IMR-90 (cell line): Measurements from ENCODE around the gene NABP1. TPM values are rescaled to one million over a fixed set of nuclear protein-coding genes. Genes with fewer than 3 reads are reported as not detected.

Experiments
- ATAC-seq: fragments of 200-7000 bp; cut with Tn5 transposase; 2 replicates; pipeline ENCODE4 v1.9.1; 2020; ENCODE audit warnings: low read depth, mild to moderate bottlenecking, moderate library complexity
- BruUV-seq: library from RNA; stranded (reverse); fragments of 400-500 nt; replicated peaks from 2 replicates; lab custom pipeline; 2021; lab: Mats Ljungman, UMichigan
- CTCF ChIA-PET: fragments of 300-600 bp; formaldehyde crosslinking; extraction: SDS; loops from one replicate; lab custom pipeline; 2021; ENCODE audit warnings: antibody characterized with exemption; lab: Yijun Ruan, JAX
- POLR2A ChIA-PET: fragments of 300-600 bp; sonication (Branson Sonifier 250); formaldehyde crosslinking; loops from one replicate; lab custom pipeline; 2022; ENCODE audit warnings: antibody characterized with exemption; ENCODE audit not compliant: unreplicated experiment; lab: Charles Lee
- DNase-seq: peaks from one replicate; pipeline ENCODE4 v3.0.0; 2013
- H2AFZ ChIP-seq: replicated peaks from 2 replicates; pipeline ENCODE3; 2013; ENCODE audit warnings: low read length, mild to moderate bottlenecking; ENCODE audit not compliant: poor library complexity
- H2AK5ac ChIP-seq: 2 replicates; pipeline ENCODE4 v1.6.1; 2013; ENCODE audit warnings: low read depth, low read length, inconsistent platforms
- H2AK9ac ChIP-seq: replicated peaks from 2 replicates; pipeline ENCODE3; 2013; ENCODE audit warnings: mild to moderate bottlenecking, low read depth, low read length, moderate library complexity; ENCODE audit not compliant: poor library complexity
- H2BK120ac ChIP-seq: 2 replicates; pipeline ENCODE4 v1.6.1; 2013; ENCODE audit warnings: low read depth, low read length, inconsistent platforms
- H2BK15ac ChIP-seq: 3 replicates; pipeline ENCODE4 v1.6.1; 2013; ENCODE audit warnings: low read depth, low read length, inconsistent platforms
- H2BK20ac ChIP-seq: 2 replicates; pipeline ENCODE4 v1.6.1; 2013; ENCODE audit warnings: low read depth, mild to moderate bottlenecking, inconsistent platforms, low read length, moderate library complexity
- H2BK5ac ChIP-seq: 2 replicates; pipeline ENCODE4 v1.6.1; 2013; ENCODE audit warnings: mild to moderate bottlenecking, low read depth, low read length, inconsistent platforms; ENCODE audit not compliant: poor library complexity, severe bottlenecking
- H3K14ac ChIP-seq: replicated peaks from 2 replicates; pipeline ENCODE4 v1.6.1; 2013; ENCODE audit warnings: low read depth, low read length, inconsistent platforms
- H3K18ac ChIP-seq: 2 replicates; pipeline ENCODE4 v1.6.1; 2013; ENCODE audit warnings: low read depth, low read length, control low read depth
- H3K23ac ChIP-seq: 2 replicates; pipeline ENCODE4 v1.6.1; 2013; ENCODE audit warnings: low read depth, low read length, inconsistent platforms
- H3K27ac ChIP-seq: 2 replicates; pipeline ENCODE4 v1.5.1; 2013; ENCODE audit warnings: mild to moderate bottlenecking, control low read depth, low read length; ENCODE audit not compliant: insufficient read depth
- H3K27me3 ChIP-seq: 2 replicates; pipeline ENCODE4 v1.6.1; 2013; ENCODE audit warnings: low read length; ENCODE audit not compliant: control insufficient read depth, insufficient read depth
- H3K36me3 ChIP-seq: 2 replicates; pipeline ENCODE4 v1.6.1; 2013; ENCODE audit warnings: low read length, mixed read lengths; ENCODE audit not compliant: control insufficient read depth, insufficient read depth
- H3K4ac ChIP-seq: 2 replicates; pipeline ENCODE4 v1.6.1; 2013; ENCODE audit warnings: low read depth, low read length, inconsistent platforms
- H3K4me1 ChIP-seq: 2 replicates; pipeline ENCODE4 v1.6.1; 2013; ENCODE audit warnings: low read length, mixed read lengths; ENCODE audit not compliant: control insufficient read depth, insufficient read depth
- H3K4me2 ChIP-seq: 2 replicates; pipeline ENCODE4 v1.6.1; 2013; ENCODE audit warnings: low read depth, mild to moderate bottlenecking, control low read depth, low read length, moderate library complexity
- H3K4me3 ChIP-seq: 2 replicates; pipeline ENCODE4 v1.5.1; 2013; ENCODE audit warnings: low read depth, mild to moderate bottlenecking, control low read depth, low read length, moderate library complexity; ENCODE audit not compliant: insufficient read depth
- H3K56ac ChIP-seq: 2 replicates; pipeline ENCODE4 v1.6.1; 2013; ENCODE audit warnings: low read length, inconsistent platforms; ENCODE audit not compliant: insufficient read depth; ENCODE audit errors: extremely low read depth
- H3K79me1 ChIP-seq, 2 experiments: 2 replicates each; pipeline ENCODE4 v1.6.1; 2013; ENCODE audit warnings: low read length in 2 of 2, inconsistent platforms in 1 of 2, low read depth in 1 of 2
- H3K9ac ChIP-seq: 2 replicates; pipeline ENCODE4 v1.6.1; 2013; ENCODE audit warnings: low read depth, low read length, control low read depth
- H3K9me1 ChIP-seq: 2 replicates; pipeline ENCODE4 v1.6.1; 2013; ENCODE audit warnings: low read length, inconsistent platforms; ENCODE audit not compliant: insufficient read depth
- H3K9me3 ChIP-seq: 2 replicates; pipeline ENCODE4 v1.6.1; 2013; ENCODE audit warnings: low read length; ENCODE audit not compliant: control insufficient read depth, insufficient read depth
- H4K20me1 ChIP-seq: 2 replicates; pipeline ENCODE4 v1.6.1; 2013; ENCODE audit warnings: low read length, inconsistent platforms; ENCODE audit not compliant: insufficient read depth
- H4K5ac ChIP-seq: 2 replicates; pipeline ENCODE4 v1.6.1; 2013; ENCODE audit warnings: mild to moderate bottlenecking, low read depth, low read length, control low read depth
- H4K8ac ChIP-seq, 2 experiments: 2 replicates each; pipeline ENCODE4 v1.6.1; 2013; ENCODE audit warnings: low read depth in 2 of 2, low read length in 2 of 2, control low read depth in 1 of 2, inconsistent platforms in 1 of 2
- H4K91ac ChIP-seq: 2 replicates; pipeline ENCODE4 v1.6.1; 2013; ENCODE audit warnings: low read depth, low read length, inconsistent platforms; ENCODE audit not compliant: insufficient read depth
- FOS ChIP-seq: fragments of 150-350 bp; IDR thresholded peaks from 2 replicates; pipeline ENCODE4 v1.6.1; 2016; ENCODE audit warnings: low read depth, low read length
- MAFK ChIP-seq: IDR thresholded peaks from 2 replicates; pipeline ENCODE4 v1.6.1; 2012; ENCODE audit warnings: low read depth, low read length, improper control_type of control experiment
- MAZ ChIP-seq: IDR thresholded peaks from 2 replicates; pipeline ENCODE4 v1.6.1; 2012; ENCODE audit warnings: low read depth, mild to moderate bottlenecking, low read length, improper control_type of control experiment, moderate library complexity, borderline replicate concordance
- NFE2L2 ChIP-seq: fragments of 150-350 bp; IDR thresholded peaks from 2 replicates; pipeline ENCODE4 v1.6.1; 2016; ENCODE audit warnings: low read depth, mild to moderate bottlenecking, low read length
- RAD21 ChIP-seq: IDR thresholded peaks from 2 replicates; pipeline ENCODE4 v1.6.1; 2012; ENCODE audit warnings: low read length, improper control_type of control experiment
- WGBS, 2 experiments: methylation state at CpG; one replicate each; pipeline versions ENCODE4 v1.1.5 to v1.1.7; 2013; ENCODE audit warnings: missing lambda C conversion rate in 2 of 2; ENCODE audit not compliant: insufficient read length in 1 of 2; ENCODE audit errors: extremely low coverage in 2 of 2; 5-methylcytosine and 5-hydroxymethylcytosine counted together
- dilution Hi-C: fragments of 300-500 bp; cut with HindIII; formaldehyde crosslinking; loops from one replicate; pipeline ENCODE4 v1.14.3; 2018; ENCODE audit warnings: low sequenced_read_pairs; ENCODE audit not compliant: unreplicated experiment
- in situ Hi-C: fragments of 300-500 bp; cut with MboI; formaldehyde crosslinking; loops from 3 replicates; pipeline ENCODE4 v1.14.3; 2019; ENCODE audit warnings: low sequenced_read_pairs, inconsistent platforms, mixed read lengths
- intact Hi-C: fragments of 100-400 bp; cut with micrococcal nuclease; formaldehyde crosslinking; loops from 2 replicates; pipeline ENCODE4 v1.10.0; 2022
- polyA plus RNA-seq, 3 experiments: library from polyadenylated mRNA; depleted of rRNA; stranded (reverse); fragments of >200 nt; gene quantifications; 2 replicates each; pipeline ENCODE4 v1.2.3, GENCODE V29; 2012; ENCODE audit warnings: low replicate concordance in 1 of 3
- total RNA-seq: library from RNA; depleted of rRNA; stranded (reverse); fragments of >200 nt; gene quantifications from 2 replicates; pipeline ENCODE4 v1.2.3, GENCODE V29; 2012

The NABP1 gene
- total and polyA plus RNA-seq, 2 of the 4 experiments (the other 2 are of a cell fraction): 57.7 to 73.3 TPM

DNA sequence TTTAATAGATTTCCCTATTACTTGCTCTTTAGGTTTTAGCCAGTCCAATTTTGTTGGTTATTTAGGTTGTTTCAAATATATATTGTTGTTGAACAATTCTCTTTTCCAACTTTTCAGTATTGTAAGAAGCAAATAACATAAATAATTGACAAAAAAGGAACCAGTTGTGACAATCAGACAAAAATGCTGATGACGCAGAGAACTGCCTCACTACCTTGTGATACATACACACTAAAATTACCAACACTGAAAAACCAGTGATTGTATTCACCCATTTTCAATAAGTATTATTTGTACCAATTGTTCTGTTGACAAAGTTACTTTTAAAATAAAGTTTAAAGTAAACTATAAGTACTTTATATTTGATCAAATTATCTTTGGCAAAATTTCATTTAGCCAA is 43.1 kb upstream of the NABP1 start:
- peak overlapping the region; percentile 92 for H3K56ac ChIP-seq
- peak overlapping the region; percentile 11; the same call in 1 of the 2 replicates for H4K5ac ChIP-seq
- no peak overlapping the region for H3K4me3 ChIP-seq
- no peaks in the 10 kb centered on the region for H3K27me3 ChIP-seq
- H3K4me2 ChIP-seq: no peak overlapping the region
- peak overlapping the region; percentile 23; the same call in 1 of the 2 replicates for H3K14ac ChIP-seq
- no peaks in the 10 kb centered on the region for H3K9me3 ChIP-seq
- peak overlapping the region; percentile 92 for H2BK20ac ChIP-seq
- no CpG with 5 or more reads among the region's 1 CpG for WGBS, 2 experiments
- H3K9ac ChIP-seq: no peak overlapping the region
- in situ Hi-C loops (no loop called here), dilution Hi-C loops (no loop called here), intact Hi-C loops (loop anchor here (1.0 kb wide), 1 partner anchor 43 kb away; no protein-coding TSS in a partner anchor)
- H2AFZ ChIP-seq: no peak overlapping the region
- DNase-seq (no peak), ATAC-seq (no peak)
- H3K9me1 ChIP-seq: peaks cover 18% of the 10 kb centered on the region
- peak overlapping the region; percentile 40; the same call in 2 of the 3 replicates for H2BK15ac ChIP-seq
- peaks cover 35% of the 10 kb centered on the region for H3K4me1 ChIP-seq
- peak overlapping the region; percentile 61; the same call in 1 of the 2 replicates for H3K4ac ChIP-seq
- H3K18ac ChIP-seq: peak overlapping the region; percentile 78; the same call in 1 of the 2 replicates
- H2BK120ac ChIP-seq: peak overlapping the region; percentile 98
- peak overlapping the region; percentile 95 for H2BK5ac ChIP-seq
- POLR2A ChIA-PET: no interaction called here
- H2AK5ac ChIP-seq: peak overlapping the region; percentile 74; the same call in 1 of the 2 replicates
- H3K79me1 ChIP-seq: peaks cover 7 to 16% of the 10 kb centered on the region in 2 experiments; a peak in 2 of 4 replicates
- TF ChIP-seq RAD21 (no peak), MAZ (no peak), MAFK (no peak), FOS (no peak), NFE2L2 (no peak)
- CTCF ChIA-PET: no interaction called here
- H2AK9ac ChIP-seq: no peak overlapping the region
- peak overlapping the region; percentile 72 to 94; a peak in 2 of 4 replicates for H4K8ac ChIP-seq
- H4K91ac ChIP-seq: peak overlapping the region; percentile 99; the same call in 1 of the 2 replicates
- BruUV-seq: no TSS peak
- H4K20me1 ChIP-seq: no peaks in the 10 kb centered on the region
- no peaks in the 10 kb centered on the region for H3K36me3 ChIP-seq
- H3K27ac ChIP-seq: peak overlapping the region; percentile 40
- peak overlapping the region; percentile 87; the same call in 1 of the 2 replicates for H3K23ac ChIP-seq
